HepG2 (cell line): ENCODE measurements around the gene MAN1A2. TPM values are rescaled to one million over a fixed set of nuclear protein-coding genes. Genes with fewer than 3 reads are reported as not detected.

Source experiments
- ATAC-seq: fragments of 200-7000 bp; cut with Tn5 transposase; 3 replicates; pipeline ENCODE4 v1.9.1; 2020; ENCODE audit warnings: mild to moderate bottlenecking, moderate library complexity
- BruUV-seq: library from RNA; stranded (reverse); fragments of 400-500 nt; replicated peaks from 2 replicates; lab custom pipeline; 2021; lab: Mats Ljungman, UMichigan
- CTCF ChIA-PET: fragments of 300-600 bp; formaldehyde crosslinking; extraction: SDS; loops from one replicate; lab custom pipeline; 2021; ENCODE audit warnings: low total read pairs, inconsistent platforms, low intra/inter-chr PET ratio; lab: Yijun Ruan, JAX
- POLR2A ChIA-PET: fragments of 350-600 bp; sonication (Branson Sonifier 250); formaldehyde crosslinking; loops from one replicate; lab custom pipeline; 2020; ENCODE audit warnings: antibody characterized with exemption, inconsistent platforms; lab: Yijun Ruan, JAX
- DNase-seq: peaks from one replicate; pipeline ENCODE4 v3.0.0-alpha.2; 2015; ENCODE audit warnings: low spot score
- FAIRE-seq: peaks from 3 replicates; lab custom pipeline; 2011; peaks lifted over from hg19 to GRCh38; lab: Jason Lieb, UNC
- H2AFZ ChIP-seq: one replicate; pipeline ENCODE4 v1.6.1; 2011; ENCODE audit warnings: low read length, inconsistent platforms
- H3K27ac ChIP-seq: fragments of 300-600 bp; 3 replicates; pipeline ENCODE4 v1.8.0; 2011; ENCODE audit warnings: mixed run types, mild to moderate bottlenecking, mixed read lengths, low read length, inconsistent platforms; ENCODE audit not compliant: insufficient read depth; ENCODE audit errors: extremely low read length
- H3K27me3 ChIP-seq, 2 experiments: fragments of 200-600 bp in 1 of 2; 2 replicates in 1 of 2; 3 replicates in 1 of 2; pipeline versions ENCODE4 v1.6.0 to v1.8.0; 2011; ENCODE audit warnings: low read length in 2 of 2, mild to moderate bottlenecking in 2 of 2, moderate library complexity in 2 of 2, inconsistent platforms in 1 of 2; ENCODE audit not compliant: insufficient read depth in 2 of 2, control insufficient read depth in 1 of 2
- H3K36me3 ChIP-seq, 2 experiments: fragments of 200-600 bp in 1 of 2; replicated peaks in 1 of 2; 2 replicates in 1 of 2; 3 replicates in 1 of 2; pipeline versions ENCODE4 v1.5.1 to v1.8.0; 2011; ENCODE audit warnings: low read length in 2 of 2, inconsistent platforms in 1 of 2; ENCODE audit not compliant: insufficient read depth in 2 of 2, control insufficient read depth in 1 of 2
- H3K4me1 ChIP-seq: 2 replicates; pipeline ENCODE4 v1.5.1; 2012; ENCODE audit warnings: low read length, inconsistent platforms; ENCODE audit not compliant: insufficient read depth
- H3K4me2 ChIP-seq: 2 replicates; pipeline ENCODE4 v1.6.0; 2011; ENCODE audit warnings: low read depth, low read length, inconsistent platforms
- H3K4me3 ChIP-seq, 3 experiments: fragments of 200-600 bp in 1 of 3; sonication (generic), shearing (Covaris generic) in 1 of 3; replicated peaks in 1 of 3; 2 replicates each; pipeline ENCODE4 v1.5.1; 2011 to 2016; ENCODE audit warnings: low read length in 3 of 3, inconsistent platforms in 2 of 3, low read depth in 2 of 3, mild to moderate bottlenecking in 2 of 3, control low read depth in 1 of 3, mixed read lengths in 1 of 3; ENCODE audit not compliant: insufficient read depth in 1 of 3
- H3K79me2 ChIP-seq: one replicate; pipeline ENCODE4 v1.6.1; 2011; ENCODE audit warnings: low read length, inconsistent platforms; ENCODE audit not compliant: insufficient read depth
- H3K9ac ChIP-seq: 2 replicates; pipeline ENCODE4 v1.6.0; 2011; ENCODE audit warnings: mild to moderate bottlenecking, low read depth, low read length, inconsistent platforms; ENCODE audit not compliant: insufficient read depth
- H3K9me3 ChIP-seq: 2 replicates; pipeline ENCODE4 v1.5.1; 2012; ENCODE audit warnings: mild to moderate bottlenecking, low read length
- H4K20me1 ChIP-seq: 2 replicates; pipeline ENCODE4 v1.6.0; 2011; ENCODE audit warnings: inconsistent platforms, mild to moderate bottlenecking, low read length, moderate library complexity; ENCODE audit not compliant: insufficient read depth
- ARNT ChIP-seq: fragments of 450-650 bp; IDR thresholded peaks from 2 replicates; pipeline ENCODE4 v1.6.1; 2017
- BHLHE40 ChIP-seq: IDR thresholded peaks from 2 replicates; pipeline ENCODE4 v1.6.1; 2011; ENCODE audit warnings: low read length, improper control_type of control experiment
- IRF2 ChIP-seq: IDR thresholded peaks from 2 replicates; pipeline ENCODE4 v1.6.1; 2018; ENCODE audit warnings: missing genetic modification reagents, missing compliant biosample characterization
- KDM4B ChIP-seq: sonication (generic); formaldehyde crosslinking; IDR thresholded peaks from 2 replicates; pipeline ENCODE4 v1.4.0; 2020; ENCODE audit warnings: missing genetic modification reagents
- PCBP2 ChIP-seq: fragments of 200-400 bp; formaldehyde crosslinking; optimal IDR thresholded peaks from 2 replicates; pipeline ENCODE3; 2018; ENCODE audit warnings: low read length, low read depth; ENCODE audit not compliant: poor library complexity, severe bottlenecking
- SP2 ChIP-seq: sonication (generic); formaldehyde crosslinking; IDR thresholded peaks from 2 replicates; pipeline ENCODE4 v1.5.1; 2020; ENCODE audit warnings: mild to moderate bottlenecking, missing genetic modification reagents
- ZFP90 ChIP-seq: sonication (generic); formaldehyde crosslinking; IDR thresholded peaks from 2 replicates; pipeline ENCODE4 v1.8.0; 2022; ENCODE audit warnings: missing genetic modification reagents, mild to moderate bottlenecking, inconsistent platforms, borderline replicate concordance
- ZMYM4 ChIP-seq: sonication (generic); formaldehyde crosslinking; IDR thresholded peaks from 2 replicates; pipeline ENCODE4 v1.8.1; 2023; ENCODE audit warnings: mild to moderate bottlenecking, missing genetic modification reagents
- ZNF234 ChIP-seq: sonication (generic); formaldehyde crosslinking; conservative IDR thresholded peaks from 2 replicates; pipeline ENCODE4 v1.5.1; 2020; ENCODE audit warnings: mild to moderate bottlenecking, missing genetic modification reagents
- ZNF331 ChIP-seq: sonication (generic); formaldehyde crosslinking; IDR thresholded peaks from 2 replicates; pipeline ENCODE4 v1.4.0; 2020; ENCODE audit warnings: missing genetic modification reagents
- ZNF354B ChIP-seq: sonication (generic); formaldehyde crosslinking; IDR thresholded peaks from 2 replicates; pipeline ENCODE4 v1.8.0; 2022; ENCODE audit warnings: mild to moderate bottlenecking, missing genetic modification reagents
- ZNF570 ChIP-seq: sonication (generic); formaldehyde crosslinking; IDR thresholded peaks from 2 replicates; pipeline ENCODE4 v1.4.0; 2020; ENCODE audit warnings: mild to moderate bottlenecking, missing genetic modification reagents, borderline replicate concordance
- WGBS: methylation state at CpG from one replicate; pipeline ENCODE4 v1.1.6; 2017; ENCODE audit warnings: low lambda C conversion rate; 5-methylcytosine and 5-hydroxymethylcytosine counted together
- in situ Hi-C: cut with HindIII; loops from 2 replicates; pipeline ENCODE4 v1.10.0; 2017; ENCODE audit warnings: low pct_unique_long_range_greater_than_20kb; ENCODE audit not compliant: extremely low pct_ligation_motif_present
- intact Hi-C: fragments of 100-400 bp; cut with micrococcal nuclease; formaldehyde crosslinking; loops from one replicate; pipeline ENCODE4 v1.10.0; 2022; ENCODE audit not compliant: unreplicated experiment
- polyA plus RNA-seq, 8 experiments: library from polyadenylated mRNA; depleted of rRNA in 3 of 8; stranded (reverse) in 7 of 8; unstranded in 1 of 8; fragments of >200 nt; fragmentation: Illumina TruSeq in 4 of 8; extraction: Trizol in 4 of 8; gene quantifications; 2 replicates each; pipeline versions ENCODE4 v1.2.1 to v1.2.3, GENCODE V29; 2011 to 2016; ENCODE audit warnings: low read depth in 4 of 8, missing spikeins in 1 of 8, mixed read lengths in 1 of 8; ENCODE audit not compliant: insufficient read depth in 1 of 8
- total RNA-seq, 5 experiments: library from RNA; depleted of rRNA; stranded (reverse); fragments of >200 nt; fragmentation: Illumina TruSeq; extraction: Trizol; gene quantifications; 2 replicates each; pipeline ENCODE4 v1.2.3, GENCODE V29; 2016; ENCODE audit warnings: low read depth in 1 of 5
- TF ChIP-seq, protein P1 (sequence below): sonication (generic); formaldehyde crosslinking; IDR thresholded peaks from 2 replicates; pipeline ENCODE4 v1.8.1; 2023; ENCODE audit warnings: mild to moderate bottlenecking, missing genetic modification reagents, borderline replicate concordance
- TF ChIP-seq, protein P2 (sequence below): sonication (generic); formaldehyde crosslinking; IDR thresholded peaks from 2 replicates; pipeline ENCODE4 v1.5.0; 2020; ENCODE audit warnings: missing genetic modification reagents
- TF ChIP-seq, protein P3 (sequence below): sonication (generic); formaldehyde crosslinking; IDR thresholded peaks from 2 replicates; pipeline ENCODE4 v1.5.1; 2020; ENCODE audit warnings: missing genetic modification reagents, mild to moderate bottlenecking, borderline replicate concordance
- TF ChIP-seq, protein P4 (sequence below): sonication (generic); formaldehyde crosslinking; IDR thresholded peaks from 2 replicates; pipeline ENCODE4 v1.4.0; 2020; ENCODE audit warnings: missing genetic modification reagents, borderline replicate concordance

MAN1A2 gene
- total and polyA plus RNA-seq, 2 of the 13 experiments (the other 11 are each of a cell fraction or from before 2014, with no cell fraction given): 8.0 to 19.9 TPM

DNA sequence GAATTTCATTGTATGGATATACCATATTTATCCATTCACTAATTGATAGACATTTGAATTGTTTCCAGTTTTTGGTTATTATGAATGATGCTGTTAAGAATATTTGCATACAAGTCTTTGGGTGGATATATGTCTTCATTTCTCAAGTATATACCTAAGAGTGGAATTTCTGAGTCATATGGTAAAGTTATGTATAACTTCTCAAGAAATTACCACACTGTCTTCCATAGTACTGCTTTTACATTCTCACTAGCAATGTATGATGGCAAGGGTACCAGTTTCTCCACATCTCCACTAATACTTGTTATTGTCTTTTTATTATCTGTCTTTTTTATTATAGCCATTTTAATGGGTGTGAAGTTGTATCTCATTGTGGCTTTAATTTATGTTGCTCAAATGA, 164.0 kb downstream of the MAN1A2 start:
- H3K27ac ChIP-seq: no peak overlapping the region
- TF ChIP-seq ZNF354B (CRISPR knock-in tag) (no peak), ARNT (no peak)
- TF ChIP-seq, protein P1, sequence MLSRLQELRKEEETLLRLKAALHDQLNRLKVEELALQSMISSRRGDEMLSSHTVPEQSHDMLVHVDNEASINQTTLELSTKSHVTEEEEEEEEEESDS: no peak
- no peaks in the 10 kb centered on the region for H3K79me2 ChIP-seq
- no peak overlapping the region for H3K4me3 ChIP-seq
- no peak overlapping the region for H3K9ac ChIP-seq
- in situ Hi-C loops: loop anchor here (10.0 kb wide), 1 partner anchor 204 kb away; no protein-coding TSS in a partner anchor
- no peak overlapping the region for H3K4me2 ChIP-seq
- intact Hi-C loops: no loop called here
- H2AFZ ChIP-seq: no peak overlapping the region
- no peak for FAIRE-seq
- no peak for ATAC-seq
- H3K9me3 ChIP-seq: no peaks in the 10 kb centered on the region
- BruUV-seq: no TSS peak
- H4K20me1 ChIP-seq: no peaks in the 10 kb centered on the region
- no peaks in the 10 kb centered on the region for H3K36me3 ChIP-seq
- DNase-seq: no peak
- H3K27me3 ChIP-seq: no peaks in the 10 kb centered on the region
- ChIA-PET CTCF (no interaction called here), POLR2A (no interaction called here)
- H3K4me1 ChIP-seq: 0 out of 2 replicates have a peak, but pooled peaks cover 8% of the 10 kb centered on the region

DNA sequence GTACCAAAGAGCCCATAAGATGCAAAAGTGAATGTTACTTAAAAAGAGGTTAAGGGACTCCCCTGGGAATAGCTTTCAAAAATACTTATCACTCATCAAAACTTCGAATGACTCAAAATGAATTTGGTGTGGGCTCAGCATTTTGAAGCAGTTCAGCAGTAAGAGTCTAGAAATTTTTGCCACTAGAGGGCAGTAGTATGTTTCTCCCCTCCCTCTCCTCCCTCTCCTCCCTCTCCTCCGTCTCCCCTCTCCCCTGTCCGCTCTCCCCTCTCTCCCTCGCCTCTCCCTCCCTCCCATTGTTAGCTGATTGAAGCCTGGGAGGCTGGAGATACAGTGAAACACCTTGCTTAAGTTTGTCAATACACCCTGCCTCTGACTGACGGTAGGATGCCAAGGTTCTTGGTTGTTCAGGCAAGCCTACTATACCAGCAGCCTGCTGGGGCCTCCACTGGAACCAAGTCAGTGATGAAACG, 167.8 kb downstream of the MAN1A2 start:
- in situ Hi-C loops (loop anchor here (10.0 kb wide), 1 partner anchor 200 kb away; no protein-coding TSS in a partner anchor), intact Hi-C loops (loop anchor here (1.0 to 5.0 kb wide), 2 partner anchors 137 to 360 kb away; no protein-coding TSS in a partner anchor)
- peak; percentile 31 for DNase-seq
- FAIRE-seq: peak; percentile 77
- peak; percentile 89 for ATAC-seq
- Histone ChIP-seq H3K36me3 (no peaks in the 10 kb centered on the region), H3K27me3 (no peaks in the 10 kb centered on the region), H3K4me1 (peaks cover 5% of the 10 kb centered on the region; the same call in 1 of the 2 replicates), H3K4me2 (0 out of 2 replicates have a peak overlapping the region, but pooled peaks have one; percentile 29), H3K79me2 (no peaks in the 10 kb centered on the region), H3K4me3 (no peak overlapping the region), H4K20me1 (no peaks in the 10 kb centered on the region), H3K9me3 (no peaks in the 10 kb centered on the region), H3K27ac (no peak overlapping the region), H3K9ac (no peak overlapping the region), H2AFZ (no peak overlapping the region)
- ChIA-PET POLR2A (no interaction called here), CTCF (interaction anchor here (1.0 kb wide), 1 partner anchor 224 kb away, joined by 3 read pairs; no protein-coding TSS in a partner anchor)
- 9% methylated on average over 6 of the region's 6 CpGs for WGBS
- BruUV-seq: no TSS peak
- TF ChIP-seq SP2 (no peak), PCBP2 (peak; percentile 70), ZNF570 (CRISPR knock-in tag) (no peak), ZNF331 (no peak), KDM4B (CRISPR knock-in tag) (no peak), ZMYM4 (CRISPR knock-in tag) (0 out of 2 replicates have a peak, but pooled peaks have one; percentile 18), ZNF234 (CRISPR knock-in tag) (no peak), BHLHE40 (no peak), ZFP90 (CRISPR knock-in tag) (no peak), IRF2 (CRISPR knock-in tag) (no peak)
- TF ChIP-seq, protein P2, sequence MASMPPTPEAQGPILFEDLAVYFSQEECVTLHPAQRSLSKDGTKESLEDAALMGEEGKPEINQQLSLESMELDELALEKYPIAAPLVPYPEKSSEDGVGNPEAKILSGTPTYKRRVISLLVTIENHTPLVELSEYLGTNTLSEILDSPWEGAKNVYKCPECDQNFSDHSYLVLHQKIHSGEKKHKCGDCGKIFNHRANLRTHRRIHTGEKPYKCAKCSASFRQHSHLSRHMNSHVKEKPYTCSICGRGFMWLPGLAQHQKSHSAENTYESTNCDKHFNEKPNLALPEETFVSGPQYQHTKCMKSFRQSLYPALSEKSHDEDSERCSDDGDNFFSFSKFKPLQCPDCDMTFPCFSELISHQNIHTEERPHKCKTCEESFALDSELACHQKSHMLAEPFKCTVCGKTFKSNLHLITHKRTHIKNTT (CRISPR knock-in tag): no peak
- TF ChIP-seq, protein P3, sequence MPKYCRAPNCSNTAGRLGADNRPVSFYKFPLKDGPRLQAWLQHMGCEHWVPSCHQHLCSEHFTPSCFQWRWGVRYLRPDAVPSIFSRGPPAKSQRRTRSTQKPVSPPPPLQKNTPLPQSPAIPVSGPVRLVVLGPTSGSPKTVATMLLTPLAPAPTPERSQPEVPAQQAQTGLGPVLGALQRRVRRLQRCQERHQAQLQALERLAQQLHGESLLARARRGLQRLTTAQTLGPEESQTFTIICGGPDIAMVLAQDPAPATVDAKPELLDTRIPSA (CRISPR knock-in tag): no peak
- TF ChIP-seq, protein P4, sequence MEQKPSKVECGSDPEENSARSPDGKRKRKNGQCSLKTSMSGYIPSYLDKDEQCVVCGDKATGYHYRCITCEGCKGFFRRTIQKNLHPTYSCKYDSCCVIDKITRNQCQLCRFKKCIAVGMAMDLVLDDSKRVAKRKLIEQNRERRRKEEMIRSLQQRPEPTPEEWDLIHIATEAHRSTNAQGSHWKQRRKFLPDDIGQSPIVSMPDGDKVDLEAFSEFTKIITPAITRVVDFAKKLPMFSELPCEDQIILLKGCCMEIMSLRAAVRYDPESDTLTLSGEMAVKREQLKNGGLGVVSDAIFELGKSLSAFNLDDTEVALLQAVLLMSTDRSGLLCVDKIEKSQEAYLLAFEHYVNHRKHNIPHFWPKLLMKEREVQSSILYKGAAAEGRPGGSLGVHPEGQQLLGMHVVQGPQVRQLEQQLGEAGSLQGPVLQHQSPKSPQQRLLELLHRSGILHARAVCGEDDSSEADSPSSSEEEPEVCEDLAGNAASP: no peak
